HEK293 (cell line): ENCODE results near the gene NTRK3.

Experiments used
- TF ChIP-seq, protein P1 (sequence below): fragments of 450-650 bp; formaldehyde crosslinking; IDR thresholded peaks from 2 replicates; pipeline ENCODE4 v1.5.1; 2016; ENCODE audit warnings: missing biosample characterization, missing genetic modification characterization
- TF ChIP-seq, protein P2 (sequence below): sonication (generic); formaldehyde crosslinking; IDR thresholded peaks from 2 replicates; pipeline ENCODE4 v1.8.1; 2022; ENCODE audit warnings: mild to moderate bottlenecking, moderate library complexity, missing genetic modification reagents

DNA sequence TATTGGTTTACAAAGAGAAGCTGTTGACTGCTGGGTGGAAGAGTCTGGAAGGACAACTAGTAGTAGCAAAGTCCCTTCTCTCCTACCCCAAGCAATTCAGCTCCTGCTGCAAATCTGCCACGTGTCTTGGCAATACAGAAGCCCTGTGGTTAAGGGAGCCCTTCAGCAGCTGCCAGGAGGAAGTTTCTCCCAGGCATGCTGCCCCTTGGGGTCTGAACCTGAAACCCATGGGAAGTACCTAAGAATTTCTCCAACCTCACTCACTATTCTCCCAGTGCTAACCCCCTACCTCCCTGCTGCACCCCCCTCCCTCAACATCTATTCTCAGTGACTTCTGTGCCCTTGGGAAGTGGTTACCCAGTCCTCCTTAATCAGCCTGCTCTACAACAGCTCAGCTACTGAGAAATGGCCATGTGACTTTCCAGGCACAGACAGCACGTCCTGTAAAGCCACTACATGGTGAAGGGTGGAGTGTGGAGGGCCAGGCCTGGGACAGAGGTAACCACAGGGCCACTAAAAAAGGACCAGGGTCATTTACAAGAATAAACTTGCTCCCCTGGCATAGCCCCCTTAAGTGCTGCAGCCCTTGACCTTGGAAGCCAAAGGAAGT, 316.6 kb downstream of the NTRK3 start:
- TF ChIP-seq, protein P1, sequence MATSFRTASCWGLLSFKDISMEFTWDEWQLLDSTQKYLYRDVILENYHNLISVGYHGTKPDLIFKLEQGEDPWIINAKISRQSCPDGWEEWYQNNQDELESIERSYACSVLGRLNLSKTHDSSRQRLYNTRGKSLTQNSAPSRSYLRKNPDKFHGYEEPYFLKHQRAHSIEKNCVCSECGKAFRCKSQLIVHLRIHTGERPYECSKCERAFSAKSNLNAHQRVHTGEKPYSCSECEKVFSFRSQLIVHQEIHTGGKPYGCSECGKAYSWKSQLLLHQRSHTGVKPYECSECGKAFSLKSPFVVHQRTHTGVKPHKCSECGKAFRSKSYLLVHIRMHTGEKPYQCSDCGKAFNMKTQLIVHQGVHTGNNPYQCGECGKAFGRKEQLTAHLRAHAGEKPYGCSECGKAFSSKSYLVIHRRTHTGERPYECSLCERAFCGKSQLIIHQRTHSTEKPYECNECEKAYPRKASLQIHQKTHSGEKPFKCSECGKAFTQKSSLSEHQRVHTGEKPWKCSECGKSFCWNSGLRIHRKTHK (tag by site-specific recombination) = no peak
- TF ChIP-seq, protein P2, sequence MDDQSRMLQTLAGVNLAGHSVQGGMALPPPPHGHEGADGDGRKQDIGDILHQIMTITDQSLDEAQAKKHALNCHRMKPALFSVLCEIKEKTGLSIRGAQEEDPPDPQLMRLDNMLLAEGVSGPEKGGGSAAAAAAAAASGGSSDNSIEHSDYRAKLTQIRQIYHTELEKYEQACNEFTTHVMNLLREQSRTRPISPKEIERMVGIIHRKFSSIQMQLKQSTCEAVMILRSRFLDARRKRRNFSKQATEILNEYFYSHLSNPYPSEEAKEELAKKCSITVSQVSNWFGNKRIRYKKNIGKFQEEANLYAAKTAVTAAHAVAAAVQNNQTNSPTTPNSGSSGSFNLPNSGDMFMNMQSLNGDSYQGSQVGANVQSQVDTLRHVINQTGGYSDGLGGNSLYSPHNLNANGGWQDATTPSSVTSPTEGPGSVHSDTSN = no peak
